Measurements from ENCODE around the gene PDZD7.
A peak's percentile ranks its signal among the peaks of the same experiment; 100 is the strongest.

Gene PDZD7

GRCh38 chr10:101000915-101001658 lies 29.8 kb downstream of the PDZD7 start:
- Mint-ChIP-seq H3K36me3 (ENCODE audit: low read depth) (peaks cover 16% of the 10 kb centered on the region), H3K4me3 (peak overlapping the region; percentile 87 to 93 (median 92)), H3K4me1 (peaks cover 24% of the 10 kb centered on the region), H3K27me3 (ENCODE audit: low read depth) (no peaks in the 10 kb centered on the region), H3K9me3 (no peaks in the 10 kb centered on the region), H3K27ac (peak overlapping the region; percentile 97 to 99 (median 98))
- TF ChIP-seq CTCF (IDR thresholded peaks at IDR 0.05; ENCODE audit: unreplicated experiment in 3 of 3), result no peak

GRCh38 chr10:101000127-101000914 lies 30.6 kb downstream of the PDZD7 start:
- Mint-ChIP-seq H3K27me3 (ENCODE audit: low read depth) (no peaks in the 10 kb centered on the region), H3K27ac (peak overlapping the region; percentile 97 to 99 (median 98))

GRCh38 chr10:100999742-101000126 lies 31.2 kb downstream of the PDZD7 start, which contains the start of gene LZTS2:
TSS of gene LZTS2 (plus strand) at chr10:100999808. CDS start at chr10:101002539, 2,731 bp downstream.
- H3K4me3 Mint-ChIP-seq, result peak within 1 kb of the TSS; percentile 87 to 96 (median 95)
- peaks cover 37% of the 10 kb centered on the region for H3K4me1 Mint-ChIP-seq
- TF ChIP-seq CTCF (IDR thresholded peaks at IDR 0.05; ENCODE audit: unreplicated experiment in 3 of 3), result no peak

More at GRCh38 chr10:101000127-101000914, 30.6 kb downstream of the PDZD7 start:
- H3K4me1 Mint-ChIP-seq, result peaks cover 31% of the 10 kb centered on the region
- no peaks in the 10 kb centered on the region for H3K9me3 Mint-ChIP-seq
- peaks cover 15% of the 10 kb centered on the region for H3K36me3 Mint-ChIP-seq (ENCODE audit: low read depth)
- no peak for TF ChIP-seq CTCF (IDR thresholded peaks at IDR 0.05; ENCODE audit: unreplicated experiment in 3 of 3)
- H3K4me3 Mint-ChIP-seq, result peak overlapping the region; percentile 87 to 93 (median 92)

GRCh38 chr10:100998991-100999741 lies 31.8 kb downstream of the PDZD7 start:
- TF ChIP-seq CTCF (IDR thresholded peaks at IDR 0.05; ENCODE audit: unreplicated experiment in 3 of 3), result peak; percentile 95 to 100 (median 99)
- H3K36me3 Mint-ChIP-seq (ENCODE audit: low read depth), result peaks cover 17% of the 10 kb centered on the region
- no peaks in the 10 kb centered on the region for H3K27me3 Mint-ChIP-seq (ENCODE audit: low read depth)
- no peaks in the 10 kb centered on the region for H3K9me3 Mint-ChIP-seq
- peaks cover 43% of the 10 kb centered on the region for H3K4me1 Mint-ChIP-seq
- H3K4me3 Mint-ChIP-seq, result peak overlapping the region; percentile 85 to 96 (median 95)
- peak overlapping the region; percentile 98 to 99 (median 99) for H3K27ac Mint-ChIP-seq

More at GRCh38 chr10:100999742-101000126, 31.2 kb downstream of the PDZD7 start, which contains the start of gene LZTS2:
- Mint-ChIP-seq H3K27me3 (ENCODE audit: low read depth) (no peaks in the 10 kb centered on the region), H3K9me3 (no peaks in the 10 kb centered on the region), H3K27ac (peak within 1 kb of the TSS; percentile 98 to 99 (median 99)), H3K36me3 (ENCODE audit: low read depth) (peaks cover 12% of the 10 kb centered on the region)

GRCh38 chr10:100998183-100998990 lies 32.5 kb downstream of the PDZD7 start:
- Mint-ChIP-seq H3K27me3 (ENCODE audit: low read depth) (no peaks in the 10 kb centered on the region), H3K27ac (peak overlapping the region; percentile 98 to 99 (median 99)), H3K4me3 (peak overlapping the region; percentile 85 to 96 (median 95)), H3K9me3 (no peaks in the 10 kb centered on the region), H3K36me3 (ENCODE audit: low read depth) (peaks cover 9% of the 10 kb centered on the region), H3K4me1 (peaks cover 44% of the 10 kb centered on the region)
- TF ChIP-seq CTCF (IDR thresholded peaks at IDR 0.05; ENCODE audit: unreplicated experiment in 3 of 3), result no peak

Measured in nephron (organoid).